Lower lobe of right lung (tissue), 2 donors: ENCODE results near the gene PRR5L. TPM values are rescaled to one million over a fixed set of nuclear protein-coding genes. Genes with fewer than 3 reads are reported as not detected.
A peak's percentile ranks its signal among the peaks of the same experiment; 100 is the strongest.

ENCODE experiments used
- ATAC-seq, 2 donors: fragments of 200-7000 bp; cut with Tn5 transposase; one replicate each; pipeline ENCODE4 v1.9.1; 2020 to 2022; ENCODE audit warnings: mild to moderate bottlenecking in 2 of 2, moderate library complexity in 2 of 2
- DNase-seq: peaks from one replicate; pipeline ENCODE4 v3.0.0-alpha.2; 2020
- H3K27ac ChIP-seq: fragments of 200-600 bp; one replicate; pipeline ENCODE4 v1.8.0; 2022
- H3K27me3 ChIP-seq: fragments of 200-600 bp; one replicate; pipeline ENCODE4 v1.8.0; 2022; ENCODE audit warnings: low read depth
- H3K36me3 ChIP-seq: fragments of 200-600 bp; one replicate; pipeline ENCODE4 v1.8.0; 2022; ENCODE audit warnings: mild to moderate bottlenecking
- H3K4me1 ChIP-seq: fragments of 200-600 bp; one replicate; pipeline ENCODE4 v1.8.0; 2022
- H3K4me3 ChIP-seq: fragments of 200-600 bp; one replicate; pipeline ENCODE4 v1.8.0; 2022; ENCODE audit warnings: mild to moderate bottlenecking
- H3K9me3 ChIP-seq: fragments of 200-600 bp; one replicate; pipeline ENCODE4 v1.8.0; 2022
- intact Hi-C: fragments of 100-400 bp; cut with DNase I; formaldehyde crosslinking; loops from one replicate; pipeline ENCODE4 v1.11.0; 2022
- total RNA-seq: library from RNA; stranded (reverse); fragmentation: NEBNext Ultra II Directional; extraction: Animal tissue kit (Norgen Biotek cat#: 25700); gene quantifications from one replicate; pipeline ENCODE4 v1.2.1, GENCODE V29; 2021
- TF ChIP-seq, protein P1 (sequence below): fragments of 200-600 bp; IDR thresholded peaks from one replicate; pipeline ENCODE4 v1.8.0; 2022; ENCODE audit warnings: antibody characterized with exemption, mild to moderate bottlenecking
- donor health status: DM: no; HTN: yes; CAD: no; lungs with severe emphysema.

The PRR5L gene
- total RNA-seq, 1 donor from 2014 or later: 24.9 TPM

DNA sequence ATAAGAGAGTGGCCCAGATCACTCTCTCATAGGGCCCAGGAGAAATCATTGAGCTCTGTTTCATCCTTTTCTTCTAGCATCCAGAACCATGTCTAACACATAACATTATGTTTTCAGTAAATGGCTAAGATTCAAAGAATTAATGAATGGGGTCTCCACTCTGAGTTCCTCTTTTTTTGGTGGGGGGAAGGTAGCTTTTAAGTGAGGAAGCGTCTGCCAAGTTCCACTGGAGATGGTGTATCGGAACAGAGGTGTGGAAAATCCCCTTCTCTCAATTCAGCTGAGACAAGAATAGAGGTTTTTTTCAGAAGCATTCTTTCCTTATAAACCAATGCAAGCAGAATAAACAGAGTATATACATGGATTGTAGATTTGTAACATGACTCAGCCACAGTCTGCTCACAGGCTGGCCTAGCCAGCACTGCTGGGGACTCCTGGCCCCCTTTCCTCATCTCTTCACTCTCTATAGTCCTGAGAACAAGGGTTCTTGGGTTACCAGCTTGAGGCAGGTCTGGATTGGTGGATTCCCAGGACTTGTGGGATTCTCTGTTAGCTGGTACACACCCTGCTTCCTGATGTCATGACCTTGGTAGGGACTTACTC, 116.8 kb downstream of the PRR5L start:
- no peak overlapping the region for H3K4me3 ChIP-seq
- H3K27ac ChIP-seq: no peak overlapping the region
- ATAC-seq: no peak

DNA sequence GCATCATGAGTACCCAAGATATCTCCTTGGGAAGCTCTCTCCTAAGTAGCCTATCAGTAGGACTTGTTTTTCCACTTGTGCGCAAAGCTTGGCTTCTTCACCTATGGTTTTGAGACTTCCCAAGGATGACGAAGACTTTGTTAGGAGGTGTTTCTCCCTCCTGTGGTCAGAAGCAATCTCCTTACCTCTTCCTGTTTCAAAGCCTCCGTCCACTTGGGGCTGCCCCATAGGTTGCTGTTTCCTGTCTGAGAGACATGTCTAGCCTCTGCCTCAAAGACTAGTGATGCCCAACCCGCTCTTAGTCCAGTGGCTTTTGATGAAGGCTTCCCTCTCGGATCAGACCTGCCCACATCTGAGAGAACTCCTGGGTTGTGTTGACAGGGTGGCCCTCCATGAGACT, 121.1 kb downstream of the PRR5L start:
- H3K4me3 ChIP-seq: no peak overlapping the region
- H3K9me3 ChIP-seq: no peaks in the 10 kb centered on the region
- TF ChIP-seq, protein P1, sequence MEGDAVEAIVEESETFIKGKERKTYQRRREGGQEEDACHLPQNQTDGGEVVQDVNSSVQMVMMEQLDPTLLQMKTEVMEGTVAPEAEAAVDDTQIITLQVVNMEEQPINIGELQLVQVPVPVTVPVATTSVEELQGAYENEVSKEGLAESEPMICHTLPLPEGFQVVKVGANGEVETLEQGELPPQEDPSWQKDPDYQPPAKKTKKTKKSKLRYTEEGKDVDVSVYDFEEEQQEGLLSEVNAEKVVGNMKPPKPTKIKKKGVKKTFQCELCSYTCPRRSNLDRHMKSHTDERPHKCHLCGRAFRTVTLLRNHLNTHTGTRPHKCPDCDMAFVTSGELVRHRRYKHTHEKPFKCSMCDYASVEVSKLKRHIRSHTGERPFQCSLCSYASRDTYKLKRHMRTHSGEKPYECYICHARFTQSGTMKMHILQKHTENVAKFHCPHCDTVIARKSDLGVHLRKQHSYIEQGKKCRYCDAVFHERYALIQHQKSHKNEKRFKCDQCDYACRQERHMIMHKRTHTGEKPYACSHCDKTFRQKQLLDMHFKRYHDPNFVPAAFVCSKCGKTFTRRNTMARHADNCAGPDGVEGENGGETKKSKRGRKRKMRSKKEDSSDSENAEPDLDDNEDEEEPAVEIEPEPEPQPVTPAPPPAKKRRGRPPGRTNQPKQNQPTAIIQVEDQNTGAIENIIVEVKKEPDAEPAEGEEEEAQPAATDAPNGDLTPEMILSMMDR: no peak
- H3K27ac ChIP-seq: no peak overlapping the region
- intact Hi-C loops: no loop called here
- DNase-seq (no peak), ATAC-seq (peak in 1 of 2 donors; percentile 28)
- H3K36me3 ChIP-seq: peaks cover 6% of the 10 kb centered on the region
- H3K4me1 ChIP-seq: peaks cover 26% of the 10 kb centered on the region
- H3K27me3 ChIP-seq: no peaks in the 10 kb centered on the region

More for the DNA sequence above, 116.8 kb downstream of the PRR5L start:
- H3K36me3 ChIP-seq: peaks cover 6% of the 10 kb centered on the region
- TF ChIP-seq, protein P1: no peak
- no peaks in the 10 kb centered on the region for H3K27me3 ChIP-seq
- no peak for DNase-seq
- intact Hi-C loops: no loop called here
- peaks cover 41% of the 10 kb centered on the region for H3K4me1 ChIP-seq
- H3K9me3 ChIP-seq: no peaks in the 10 kb centered on the region

DNA sequence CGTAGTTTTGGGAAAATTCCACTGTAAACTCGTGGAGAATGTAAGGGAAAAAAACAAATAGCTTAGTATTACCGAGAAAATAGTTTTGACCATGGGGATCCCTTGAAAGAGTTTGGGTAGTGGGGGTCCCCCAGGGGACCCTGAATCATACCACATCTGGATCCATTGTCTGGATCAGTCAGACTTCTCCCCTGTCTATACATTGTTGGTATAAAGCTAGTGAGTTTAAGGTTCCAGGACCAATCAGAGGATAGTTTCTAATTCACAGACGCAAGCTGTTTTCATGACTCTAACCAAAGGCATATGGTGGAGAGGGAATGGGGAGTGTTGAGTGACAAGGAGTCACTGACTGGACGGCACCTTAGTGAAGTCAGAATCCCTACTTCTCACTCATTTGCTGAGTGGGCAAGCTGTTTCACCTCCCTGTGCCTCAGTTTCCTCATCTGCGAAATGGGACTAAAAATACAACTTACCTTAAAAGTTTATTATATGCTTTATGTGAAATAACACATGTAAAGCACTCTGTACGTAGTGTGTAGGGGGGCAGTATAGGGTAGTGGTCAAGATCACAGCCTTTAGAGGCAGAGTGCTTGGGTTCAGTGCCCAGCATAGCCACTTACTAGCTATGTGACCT, 123.8 kb downstream of the PRR5L start:
- no peak overlapping the region for H3K27ac ChIP-seq
- DNase-seq (no peak), ATAC-seq (no peak)
- peaks cover 30% of the 10 kb centered on the region for H3K4me1 ChIP-seq
- intact Hi-C loops: no loop called here
- no peaks in the 10 kb centered on the region for H3K27me3 ChIP-seq
- TF ChIP-seq, protein P1: no peak
- H3K4me3 ChIP-seq: no peak overlapping the region
- H3K36me3 ChIP-seq: no peaks in the 10 kb centered on the region
- no peaks in the 10 kb centered on the region for H3K9me3 ChIP-seq

DNA sequence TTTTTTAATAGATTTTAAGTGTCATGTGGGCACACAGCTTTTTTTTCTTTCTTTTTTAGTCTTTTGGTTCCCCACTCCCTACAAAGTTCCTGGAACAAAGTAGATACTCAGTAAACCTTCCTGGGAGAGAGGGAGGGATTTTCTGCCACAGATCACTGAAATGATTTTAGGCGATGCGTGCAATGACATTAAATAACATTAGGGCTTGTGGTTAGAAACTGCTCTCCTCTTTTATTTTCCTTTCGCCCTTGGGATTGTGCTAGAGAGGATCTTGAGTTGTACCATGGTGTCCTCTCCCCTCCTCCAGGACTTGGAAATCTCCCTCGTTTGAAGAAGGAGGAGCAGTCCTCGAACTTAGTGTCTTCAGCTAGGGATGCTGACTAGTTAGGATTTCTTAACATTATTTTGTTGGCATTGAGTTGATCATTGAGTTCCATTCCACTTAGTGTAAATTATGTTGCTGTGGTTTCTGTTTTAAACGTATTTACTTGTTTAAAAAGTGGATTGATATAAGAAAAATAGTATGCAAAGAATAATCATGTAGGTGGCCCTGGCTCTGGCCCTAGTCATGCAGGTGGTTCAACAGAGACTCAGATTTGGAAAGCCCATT, 125.6 kb downstream of the PRR5L start:
- H3K4me3 ChIP-seq: no peak overlapping the region
- H3K36me3 ChIP-seq: no peaks in the 10 kb centered on the region
- H3K4me1 ChIP-seq: peaks cover 44% of the 10 kb centered on the region
- intact Hi-C loops: no loop called here
- H3K27ac ChIP-seq: no peak overlapping the region
- H3K27me3 ChIP-seq: no peaks in the 10 kb centered on the region
- H3K9me3 ChIP-seq: no peaks in the 10 kb centered on the region
- DNase-seq (no peak), ATAC-seq (no peak)
- TF ChIP-seq, protein P1: no peak

DNA sequence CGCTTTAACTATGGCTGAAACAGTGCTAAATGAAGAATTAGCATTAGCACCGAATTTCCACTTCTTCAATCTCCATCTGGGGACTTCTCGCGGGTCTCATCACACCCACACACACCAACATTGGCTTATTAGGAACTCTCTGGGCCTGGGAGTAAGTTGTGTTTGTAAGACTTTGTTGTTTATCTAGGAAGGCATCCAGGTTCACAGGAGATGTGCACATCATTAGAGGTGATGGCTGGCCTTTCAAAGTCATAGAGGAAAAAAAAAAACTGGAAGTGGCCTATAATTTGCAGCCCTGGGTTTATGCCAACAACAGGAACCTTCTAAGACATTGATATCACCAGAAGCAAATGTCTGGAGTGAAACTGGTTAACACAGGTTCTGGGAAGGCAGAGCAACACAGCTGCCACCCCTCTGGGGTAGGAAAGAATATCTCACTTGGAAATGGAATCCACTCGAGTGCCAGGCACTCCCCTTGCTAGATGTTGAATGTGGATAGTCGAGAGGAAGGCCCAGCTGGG, 129.5 kb downstream of the PRR5L start:
- TF ChIP-seq, protein P1: no peak
- intact Hi-C loops: no loop called here
- Histone ChIP-seq H3K4me1 (peaks cover 45% of the 10 kb centered on the region), H3K9me3 (no peaks in the 10 kb centered on the region), H3K36me3 (no peaks in the 10 kb centered on the region), H3K27ac (no peak overlapping the region), H3K27me3 (no peaks in the 10 kb centered on the region), H3K4me3 (no peak overlapping the region)
- DNase-seq (no peak), ATAC-seq (peak; percentile 48 to 68)
